ENCODE results near the gene SIAH3. TPM values are rescaled to one million over a fixed set of nuclear protein-coding genes. Genes with fewer than 3 reads are reported as not detected.

Gene SIAH3
- total and polyA plus RNA-seq, 9 of the 15 experiments (the other 6 are each of a cell fraction or from before 2014, with no cell fraction given): not detected

DNA sequence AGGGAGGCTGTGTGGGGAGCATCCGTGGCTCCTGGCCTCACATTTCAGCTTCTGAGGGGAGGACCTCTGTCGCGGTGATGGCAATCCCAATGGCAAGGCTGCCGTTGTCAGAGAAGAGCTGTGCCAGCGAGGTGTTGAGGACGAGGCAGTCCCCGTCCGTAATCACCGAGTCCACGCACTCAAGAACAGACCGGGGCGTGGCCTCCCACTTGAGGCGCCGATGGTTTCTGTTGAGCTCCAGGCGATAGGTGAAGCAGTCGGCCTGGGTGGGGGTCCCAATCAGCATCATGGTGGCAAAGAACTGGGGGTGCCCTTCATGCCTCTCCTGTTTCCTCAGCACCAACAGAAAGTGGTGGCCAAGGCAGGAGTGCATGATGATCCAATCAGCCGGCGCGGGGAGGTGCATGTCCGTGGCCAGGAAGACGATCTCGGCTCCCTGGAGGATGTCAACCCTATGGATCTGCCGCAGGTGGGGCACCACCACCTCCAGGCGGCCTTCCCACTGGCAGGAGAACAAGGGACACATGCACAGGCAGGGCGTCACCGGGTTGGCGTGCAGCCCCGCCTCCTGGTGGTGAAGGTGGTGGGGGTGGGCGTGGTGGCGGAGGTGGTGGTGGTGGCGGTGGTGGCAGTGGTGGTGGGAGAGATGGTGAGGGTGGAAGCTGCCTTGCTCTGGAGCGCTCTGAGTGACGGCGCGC lies 68.1 kb downstream of the SIAH3 start (continued):
- TF ChIP-seq, protein P1, sequence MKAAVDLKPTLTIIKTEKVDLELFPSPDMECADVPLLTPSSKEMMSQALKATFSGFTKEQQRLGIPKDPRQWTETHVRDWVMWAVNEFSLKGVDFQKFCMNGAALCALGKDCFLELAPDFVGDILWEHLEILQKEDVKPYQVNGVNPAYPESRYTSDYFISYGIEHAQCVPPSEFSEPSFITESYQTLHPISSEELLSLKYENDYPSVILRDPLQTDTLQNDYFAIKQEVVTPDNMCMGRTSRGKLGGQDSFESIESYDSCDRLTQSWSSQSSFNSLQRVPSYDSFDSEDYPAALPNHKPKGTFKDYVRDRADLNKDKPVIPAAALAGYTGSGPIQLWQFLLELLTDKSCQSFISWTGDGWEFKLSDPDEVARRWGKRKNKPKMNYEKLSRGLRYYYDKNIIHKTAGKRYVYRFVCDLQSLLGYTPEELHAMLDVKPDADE (conservative IDR thresholded peaks at IDR 0.05; ENCODE audit: control insufficient read depth, low read depth, low read length): no peak
- no peak for TF ChIP-seq SRSF3 (IDR thresholded peaks at IDR 0.05; ENCODE audit: insufficient read depth, low read length)
- TF ChIP-seq, protein P2, sequence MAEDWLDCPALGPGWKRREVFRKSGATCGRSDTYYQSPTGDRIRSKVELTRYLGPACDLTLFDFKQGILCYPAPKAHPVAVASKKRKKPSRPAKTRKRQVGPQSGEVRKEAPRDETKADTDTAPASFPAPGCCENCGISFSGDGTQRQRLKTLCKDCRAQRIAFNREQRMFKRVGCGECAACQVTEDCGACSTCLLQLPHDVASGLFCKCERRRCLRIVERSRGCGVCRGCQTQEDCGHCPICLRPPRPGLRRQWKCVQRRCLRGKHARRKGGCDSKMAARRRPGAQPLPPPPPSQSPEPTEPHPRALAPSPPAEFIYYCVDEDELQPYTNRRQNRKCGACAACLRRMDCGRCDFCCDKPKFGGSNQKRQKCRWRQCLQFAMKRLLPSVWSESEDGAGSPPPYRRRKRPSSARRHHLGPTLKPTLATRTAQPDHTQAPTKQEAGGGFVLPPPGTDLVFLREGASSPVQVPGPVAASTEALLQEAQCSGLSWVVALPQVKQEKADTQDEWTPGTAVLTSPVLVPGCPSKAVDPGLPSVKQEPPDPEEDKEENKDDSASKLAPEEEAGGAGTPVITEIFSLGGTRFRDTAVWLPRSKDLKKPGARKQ (CRISPR knock-in tag; IDR thresholded peaks at IDR 0.05): no peak

DNA sequence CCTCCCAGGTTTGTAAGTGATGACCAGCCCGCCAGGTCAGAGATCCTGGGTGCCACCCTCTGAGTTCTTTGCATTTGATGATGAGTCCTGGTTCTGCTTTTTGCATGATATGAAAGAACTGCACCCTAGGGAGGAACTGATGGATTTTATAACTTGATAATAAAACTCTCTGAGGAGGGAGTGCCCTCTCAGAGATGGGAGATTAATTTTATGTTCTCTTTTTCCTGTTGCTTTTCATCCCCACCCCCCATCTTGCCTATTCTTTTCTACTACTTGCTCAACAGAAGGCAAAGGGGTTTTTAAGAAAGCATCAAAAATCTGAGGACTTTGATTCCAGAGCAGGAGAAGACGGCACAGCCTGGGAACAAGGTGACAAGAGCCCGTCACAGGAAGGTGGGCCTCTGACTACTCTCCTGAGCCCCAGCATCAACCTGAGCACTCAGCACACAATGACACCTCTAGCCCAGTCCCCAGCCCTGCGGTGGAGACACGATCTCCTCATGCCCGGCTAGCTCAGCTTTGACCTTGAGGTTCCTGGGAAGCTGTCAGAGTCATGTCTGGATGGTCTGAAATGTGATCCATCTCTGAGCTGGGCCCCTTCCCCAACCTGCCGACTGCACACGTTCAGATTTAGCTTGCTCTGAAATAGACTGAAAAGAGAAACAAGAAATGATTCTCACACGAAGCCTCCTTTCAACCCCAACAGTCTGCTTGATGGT lies 69.1 kb downstream of the SIAH3 start:
- intact Hi-C loops (cut with micrococcal nuclease): no loop called here
- Histone ChIP-seq H3K4me2 (ENCODE audit: insufficient read depth, low read length) (no peak overlapping the region), H3K4me1 (replicated peaks in 1 of 2; ENCODE audit: control insufficient read depth in 2 of 2, insufficient read depth in 2 of 2, low read length in 2 of 2) (0 out of 5 replicates have a peak, but pooled peaks cover 0 to 7% of the 10 kb centered on the region in 2 experiments), H3K27me3 (ENCODE audit: control insufficient read depth in 2 of 2, insufficient read depth in 2 of 2, low read length in 2 of 2) (peaks cover 3 to 24% of the 10 kb centered on the region in 2 experiments; a peak in 4 of 5 replicates), H3K9me3 (replicated peaks; ENCODE audit: control insufficient read depth, insufficient read depth, low read depth, low read length) (no peaks in the 10 kb centered on the region), H3K36me3 (ENCODE audit: control insufficient read depth, insufficient read depth, low read length) (no peaks in the 10 kb centered on the region), H4K20me1 (replicated peaks; ENCODE audit: control insufficient read depth, insufficient read depth, low read length) (no peaks in the 10 kb centered on the region), H2AFZ (ENCODE audit: low read depth, low read length) (no peak overlapping the region), H3K79me2 (ENCODE audit: control insufficient read depth, insufficient read depth, low read length) (no peaks in the 10 kb centered on the region), H3K9ac (ENCODE audit: insufficient read depth in 1 of 2, low read depth in 2 of 2, low read length in 2 of 2) (no peak overlapping the region), H3K27ac (ENCODE audit: extremely low read depth, low read depth, low read length) (no peak overlapping the region), H3K4me3 (no peak overlapping the region), H3K9me1 (ENCODE audit: control insufficient read depth, insufficient read depth, low read length) (no peaks in the 10 kb centered on the region)
- in situ Hi-C loops (cut with MboI): no loop called here
- BruUV-seq (replicated peaks): no TSS peak
- 0% methylated on average over 8 of the region's 9 CpGs for WGBS (ENCODE audit: insufficient coverage, low coverage, missing lambda C conversion rate)
- TF ChIP-seq, protein P3, sequence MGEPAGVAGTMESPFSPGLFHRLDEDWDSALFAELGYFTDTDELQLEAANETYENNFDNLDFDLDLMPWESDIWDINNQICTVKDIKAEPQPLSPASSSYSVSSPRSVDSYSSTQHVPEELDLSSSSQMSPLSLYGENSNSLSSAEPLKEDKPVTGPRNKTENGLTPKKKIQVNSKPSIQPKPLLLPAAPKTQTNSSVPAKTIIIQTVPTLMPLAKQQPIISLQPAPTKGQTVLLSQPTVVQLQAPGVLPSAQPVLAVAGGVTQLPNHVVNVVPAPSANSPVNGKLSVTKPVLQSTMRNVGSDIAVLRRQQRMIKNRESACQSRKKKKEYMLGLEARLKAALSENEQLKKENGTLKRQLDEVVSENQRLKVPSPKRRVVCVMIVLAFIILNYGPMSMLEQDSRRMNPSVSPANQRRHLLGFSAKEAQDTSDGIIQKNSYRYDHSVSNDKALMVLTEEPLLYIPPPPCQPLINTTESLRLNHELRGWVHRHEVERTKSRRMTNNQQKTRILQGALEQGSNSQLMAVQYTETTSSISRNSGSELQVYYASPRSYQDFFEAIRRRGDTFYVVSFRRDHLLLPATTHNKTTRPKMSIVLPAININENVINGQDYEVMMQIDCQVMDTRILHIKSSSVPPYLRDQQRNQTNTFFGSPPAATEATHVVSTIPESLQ (CRISPR knock-in tag; IDR thresholded peaks at IDR 0.05): no peak
- no peak for TF ChIP-seq ZNF586 (CRISPR knock-in tag; conservative IDR thresholded peaks at IDR 0.05)
- TF ChIP-seq, protein P4, sequence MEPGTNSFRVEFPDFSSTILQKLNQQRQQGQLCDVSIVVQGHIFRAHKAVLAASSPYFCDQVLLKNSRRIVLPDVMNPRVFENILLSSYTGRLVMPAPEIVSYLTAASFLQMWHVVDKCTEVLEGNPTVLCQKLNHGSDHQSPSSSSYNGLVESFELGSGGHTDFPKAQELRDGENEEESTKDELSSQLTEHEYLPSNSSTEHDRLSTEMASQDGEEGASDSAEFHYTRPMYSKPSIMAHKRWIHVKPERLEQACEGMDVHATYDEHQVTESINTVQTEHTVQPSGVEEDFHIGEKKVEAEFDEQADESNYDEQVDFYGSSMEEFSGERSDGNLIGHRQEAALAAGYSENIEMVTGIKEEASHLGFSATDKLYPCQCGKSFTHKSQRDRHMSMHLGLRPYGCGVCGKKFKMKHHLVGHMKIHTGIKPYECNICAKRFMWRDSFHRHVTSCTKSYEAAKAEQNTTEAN (CRISPR knock-in tag; IDR thresholded peaks at IDR 0.05): no peak
- TF ChIP-seq SREBF2 (CRISPR knock-in tag; IDR thresholded peaks at IDR 0.05): no peak
- TF ChIP-seq, protein P5, sequence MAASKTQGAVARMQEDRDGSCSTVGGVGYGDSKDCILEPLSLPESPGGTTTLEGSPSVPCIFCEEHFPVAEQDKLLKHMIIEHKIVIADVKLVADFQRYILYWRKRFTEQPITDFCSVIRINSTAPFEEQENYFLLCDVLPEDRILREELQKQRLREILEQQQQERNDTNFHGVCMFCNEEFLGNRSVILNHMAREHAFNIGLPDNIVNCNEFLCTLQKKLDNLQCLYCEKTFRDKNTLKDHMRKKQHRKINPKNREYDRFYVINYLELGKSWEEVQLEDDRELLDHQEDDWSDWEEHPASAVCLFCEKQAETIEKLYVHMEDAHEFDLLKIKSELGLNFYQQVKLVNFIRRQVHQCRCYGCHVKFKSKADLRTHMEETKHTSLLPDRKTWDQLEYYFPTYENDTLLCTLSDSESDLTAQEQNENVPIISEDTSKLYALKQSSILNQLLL (CRISPR knock-in tag; IDR thresholded peaks at IDR 0.05; ENCODE audit: borderline replicate concordance): no peak
- no peak for TF ChIP-seq EHMT2 (IDR thresholded peaks at IDR 0.05)
- TF ChIP-seq PHB (CRISPR knock-in tag; IDR thresholded peaks at IDR 0.05): no peak
- TF ChIP-seq ZNF507 (tag; conservative IDR thresholded peaks at IDR 0.05): no peak
- DNase-seq (ENCODE audit: extremely low read depth in 1 of 4, low spot score in 3 of 4): no peak
- FAIRE-seq: no peak
- no peak for ATAC-seq
- ChIA-PET POLR2A (no interaction called here), CTCF (ENCODE audit: low intra/inter-chr PET ratio) (interaction anchor here (0.7 kb wide), 1 partner anchor 936 kb away, joined by 5 read pairs; no protein-coding TSS in a partner anchor)
